HG02798 (cell line): Measurements from ENCODE around the gene MRPL28.
"Not testable (repeated sequence)": the region's sequence is repeated elsewhere in the genome, so short reads cannot be mapped to it uniquely, and the experiment has no call there.

Experiments used
- ATAC-seq: cut with Tn5 transposase; IDR thresholded peaks from one replicate; pipeline ENCODE4 v1.9.1; 2021; ENCODE audit warnings: mild to moderate bottlenecking; ENCODE audit not compliant: unreplicated experiment, poor library complexity

MRPL28 gene

DNA sequence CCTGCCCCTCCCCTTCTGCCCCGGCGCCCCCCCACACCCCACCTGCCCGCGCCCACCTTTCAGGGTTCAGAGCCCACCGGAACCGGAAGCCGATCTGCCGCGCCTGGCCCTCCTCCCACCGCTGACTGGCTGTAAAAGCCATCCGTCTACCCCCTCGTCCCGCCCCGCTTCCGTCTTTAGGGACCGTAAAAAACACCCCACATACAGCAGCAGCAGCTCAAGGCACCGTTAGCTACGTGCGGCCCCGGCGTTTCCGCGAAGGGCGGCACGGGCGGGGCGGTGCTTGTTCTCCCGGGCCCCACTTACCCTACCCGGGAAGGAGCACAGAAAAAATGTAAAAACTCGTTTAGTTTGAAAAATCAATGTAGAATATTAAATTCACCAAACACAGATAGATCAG lies at the start of gene MRPL28:
TSS of gene MRPL28 (minus strand) at position 96 of the 400 bp plus-strand sequence. CDS start 320 bp downstream, outside the sequence.
- peak; percentile 87 for ATAC-seq

- not testable (repeated sequence) for ATAC-seq
Measured at GRCh38 chr16:415170-415498, 44.8 kb upstream of the MRPL28 start.

DNA sequence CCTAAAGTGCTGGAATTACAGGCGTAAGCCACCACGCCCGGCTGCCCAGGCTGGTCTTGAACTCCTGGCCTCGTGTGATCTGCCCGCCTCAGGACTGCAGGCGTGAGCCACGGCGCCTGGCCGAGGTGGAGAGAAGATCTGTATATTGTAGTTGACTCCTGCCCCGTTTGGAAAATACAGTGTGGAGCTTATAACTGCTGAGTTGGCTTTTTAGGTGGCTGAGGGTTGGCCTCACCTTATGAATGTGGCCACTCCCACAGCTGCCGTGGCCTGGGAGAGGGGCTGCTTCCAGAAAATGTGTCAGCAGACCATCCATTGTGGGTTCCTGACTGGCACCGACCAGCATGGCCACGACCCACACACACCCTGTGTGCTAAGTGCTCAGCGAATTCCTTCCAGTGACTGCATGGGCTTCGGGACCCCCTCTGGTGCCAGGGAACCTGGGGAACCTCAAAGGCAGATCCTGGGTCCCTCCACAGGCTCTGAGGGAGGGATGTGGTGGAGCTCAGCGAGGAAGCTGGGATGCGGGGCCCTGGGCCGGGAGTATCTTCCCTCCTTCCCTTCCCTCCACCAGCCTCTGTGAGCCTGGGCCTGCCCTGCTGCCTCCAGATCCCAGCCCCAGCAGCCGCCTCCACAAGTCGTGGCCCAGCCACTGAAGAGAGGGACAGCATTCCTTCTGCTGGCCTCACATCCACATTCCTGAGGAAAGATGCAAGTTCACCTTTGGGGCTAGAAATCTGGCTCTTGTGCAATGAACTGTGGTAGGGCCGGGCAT lies 44.2 kb upstream of the MRPL28 start:
- ATAC-seq: no peak

DNA sequence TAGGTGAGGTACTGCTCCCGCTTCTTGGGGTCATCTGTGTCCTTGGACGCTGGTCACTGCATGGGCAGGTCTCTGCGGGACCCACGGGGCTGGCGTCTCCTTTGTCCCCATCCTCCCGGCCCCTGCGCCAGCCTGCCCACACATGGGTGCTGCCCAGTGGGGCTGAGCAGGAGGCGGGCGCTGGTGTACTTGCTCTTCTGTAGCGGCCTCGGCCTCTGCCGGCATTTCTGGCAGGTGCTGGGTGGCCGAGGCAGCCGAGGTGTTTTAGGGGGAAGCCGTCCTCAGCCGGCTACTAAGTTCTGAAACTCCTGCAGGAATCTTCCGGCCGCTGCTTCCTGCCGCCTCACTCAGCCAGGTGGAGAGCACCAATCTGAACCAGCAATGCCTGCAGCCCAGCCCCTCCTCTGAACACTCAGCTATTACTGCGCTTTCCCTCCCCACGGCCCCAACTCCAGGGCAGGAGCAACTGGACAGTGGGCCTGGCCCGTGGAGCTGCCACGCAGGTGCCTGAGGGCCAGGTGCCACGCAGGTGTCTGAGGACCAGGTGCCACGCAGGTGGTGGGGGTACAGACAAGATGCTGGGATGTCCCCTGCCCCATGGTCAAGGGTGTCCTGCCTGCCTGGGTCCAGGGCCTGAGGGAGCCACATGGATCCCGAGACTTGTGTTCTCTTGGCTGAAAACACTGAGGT lies 41.4 kb upstream of the MRPL28 start:
- no peak for ATAC-seq

DNA sequence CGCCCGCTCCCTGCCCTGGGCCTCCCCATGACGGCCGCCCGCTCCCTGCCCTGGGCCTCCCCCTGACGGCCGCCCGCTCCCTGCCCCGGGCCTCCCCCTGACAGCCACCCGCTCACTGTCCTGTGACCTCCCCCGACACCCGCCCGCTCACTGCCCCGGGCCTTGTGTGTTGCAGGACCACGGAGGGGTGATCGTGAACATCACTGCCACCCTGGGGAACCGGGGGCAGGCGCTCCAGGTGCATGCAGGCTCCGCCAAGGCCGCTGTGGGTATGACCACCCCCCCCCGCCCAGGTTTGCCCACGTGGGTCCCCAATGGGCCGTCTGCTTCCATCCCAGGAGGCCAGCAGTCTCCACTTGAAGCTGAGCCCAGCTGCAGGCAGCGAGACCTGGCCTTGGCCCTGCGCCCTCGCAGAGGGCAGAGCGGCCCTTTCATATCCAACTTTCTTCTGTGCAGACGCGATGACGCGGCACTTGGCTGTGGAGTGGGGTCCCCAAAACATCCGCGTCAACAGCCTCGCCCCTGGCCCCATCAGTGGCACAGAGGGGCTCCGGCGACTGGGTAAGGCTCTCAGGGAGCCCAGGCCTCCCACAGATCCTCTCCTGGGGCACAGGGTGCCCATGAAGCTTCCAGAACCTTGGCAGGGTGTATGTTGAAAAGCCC lies 40.3 kb upstream of the MRPL28 start:
- no peak for ATAC-seq

- no peak for ATAC-seq
Measured at GRCh38 chr16:407253-407652, 36.9 kb upstream of the MRPL28 start.

DNA sequence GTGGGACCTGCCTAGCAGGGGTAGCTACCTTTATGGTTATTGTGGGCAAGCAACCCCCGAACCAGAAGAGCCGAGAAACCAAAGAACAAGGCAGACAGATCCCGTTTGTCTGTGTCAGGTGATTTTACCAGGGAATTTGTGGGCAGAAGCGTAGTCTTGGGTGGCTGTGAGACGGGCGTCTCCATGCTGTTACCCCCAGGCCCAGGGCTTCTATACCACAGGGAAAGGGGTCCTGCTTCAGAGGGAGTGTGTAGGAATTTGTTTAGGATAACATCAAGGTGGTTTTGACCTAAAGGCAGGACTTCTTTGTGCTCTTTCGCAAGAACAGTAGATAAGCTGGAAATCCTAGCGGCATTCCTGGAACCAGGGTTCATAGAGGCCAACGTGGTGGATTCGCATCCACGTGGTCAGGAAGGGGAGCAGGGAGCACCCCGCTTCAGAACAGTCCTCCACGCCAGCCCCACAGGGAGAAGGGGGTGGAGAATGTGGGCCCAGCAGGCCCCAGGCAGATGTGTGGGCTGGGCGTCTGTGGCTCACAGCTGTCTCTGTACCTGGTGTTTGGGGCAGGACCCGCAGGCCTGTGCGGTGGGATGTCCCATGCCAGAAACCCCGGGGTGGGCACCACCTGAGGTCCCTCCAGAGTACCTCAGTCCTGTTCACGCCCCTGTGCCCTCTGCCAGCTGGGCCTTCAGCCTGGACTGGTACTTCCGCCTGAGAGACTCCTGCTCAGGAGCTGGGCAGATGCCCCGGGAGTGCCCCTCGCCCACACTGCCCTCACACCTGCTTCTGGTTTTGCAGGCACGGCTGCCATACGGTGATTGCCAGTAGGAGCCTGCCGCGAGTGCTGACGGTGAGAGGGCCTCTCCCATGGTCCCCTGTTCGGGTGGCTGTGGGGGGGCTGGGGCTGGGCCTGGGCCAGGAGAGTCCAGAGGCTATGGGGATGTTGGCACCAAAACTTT lies 35.5 kb upstream of the MRPL28 start:
- no peak for ATAC-seq

DNA sequence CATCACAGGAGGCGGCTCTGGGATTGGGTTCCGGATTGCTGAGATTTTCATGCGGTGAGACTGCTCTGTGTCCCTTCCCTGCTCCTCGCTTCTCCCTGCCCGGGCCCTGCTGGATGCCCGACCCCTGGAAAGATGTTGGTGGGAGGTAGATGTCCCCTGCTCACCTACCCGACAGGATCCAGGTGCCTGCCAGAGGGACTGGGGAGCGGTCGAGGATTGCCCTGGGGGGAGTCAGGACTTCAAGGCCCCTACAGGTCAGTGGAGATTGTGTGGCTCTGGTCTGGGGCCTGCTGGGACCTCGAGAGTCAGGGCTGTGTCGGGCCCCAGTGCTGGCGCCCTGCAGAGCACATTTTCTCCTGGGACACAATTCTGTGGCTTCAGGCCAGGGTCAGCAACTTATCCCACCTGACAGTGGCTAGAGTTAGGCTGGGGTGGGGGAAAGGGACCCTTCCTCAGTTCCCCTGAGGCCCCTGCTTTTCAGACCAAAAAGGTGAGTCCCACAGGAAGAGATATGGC lies 34.7 kb upstream of the MRPL28 start:
- ATAC-seq: no peak

DNA sequence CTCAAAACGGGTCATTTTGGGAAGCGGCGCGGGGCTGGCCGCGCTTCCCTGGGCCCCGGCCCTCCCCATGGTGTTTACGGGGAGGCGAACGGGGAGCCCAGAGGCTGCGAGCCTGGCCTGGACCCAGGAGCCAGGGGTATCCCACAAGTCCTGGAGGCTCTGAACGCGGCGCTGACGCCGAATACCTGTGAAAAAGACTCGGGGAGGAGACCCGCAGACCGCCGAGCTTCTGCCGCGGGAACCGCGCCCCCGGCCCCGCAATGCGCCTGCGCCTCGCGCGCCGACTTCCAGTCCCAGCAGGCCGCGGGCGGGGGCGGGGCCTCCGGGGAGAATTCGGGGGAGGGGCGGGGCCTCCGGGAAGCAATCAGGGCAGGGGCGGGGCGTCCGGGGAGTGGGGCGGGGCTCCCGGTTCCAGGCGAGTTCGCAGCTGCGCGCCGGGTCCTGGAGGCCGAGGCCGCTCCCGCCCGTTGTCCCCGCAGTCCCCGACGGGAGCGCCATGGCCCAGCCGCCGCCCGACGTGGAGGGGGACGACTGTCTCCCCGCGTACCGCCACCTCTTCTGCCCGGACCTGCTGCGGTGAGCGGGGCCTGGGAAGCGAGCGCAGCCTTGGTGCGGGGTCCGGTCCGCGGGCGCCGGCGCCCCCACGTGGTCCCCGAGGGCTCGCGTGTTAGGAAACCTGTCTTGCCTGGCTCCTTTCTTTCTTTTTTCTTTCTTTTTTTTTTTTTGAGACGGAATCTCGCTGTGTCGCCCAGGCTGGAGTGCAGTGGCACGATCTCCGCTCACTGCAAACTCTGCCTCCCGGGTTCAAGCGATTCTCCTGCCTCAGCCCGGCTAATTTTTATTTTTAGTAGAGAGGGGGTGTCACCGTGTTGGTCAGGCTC lies 31.4 kb upstream of the MRPL28 start, which contains the start of gene DECR2:
TSS of gene DECR2 (plus strand) at position 418 of the 881 bp plus-strand sequence. CDS start at position 497, 79 bp downstream.
- peak; percentile 70 for ATAC-seq

DNA sequence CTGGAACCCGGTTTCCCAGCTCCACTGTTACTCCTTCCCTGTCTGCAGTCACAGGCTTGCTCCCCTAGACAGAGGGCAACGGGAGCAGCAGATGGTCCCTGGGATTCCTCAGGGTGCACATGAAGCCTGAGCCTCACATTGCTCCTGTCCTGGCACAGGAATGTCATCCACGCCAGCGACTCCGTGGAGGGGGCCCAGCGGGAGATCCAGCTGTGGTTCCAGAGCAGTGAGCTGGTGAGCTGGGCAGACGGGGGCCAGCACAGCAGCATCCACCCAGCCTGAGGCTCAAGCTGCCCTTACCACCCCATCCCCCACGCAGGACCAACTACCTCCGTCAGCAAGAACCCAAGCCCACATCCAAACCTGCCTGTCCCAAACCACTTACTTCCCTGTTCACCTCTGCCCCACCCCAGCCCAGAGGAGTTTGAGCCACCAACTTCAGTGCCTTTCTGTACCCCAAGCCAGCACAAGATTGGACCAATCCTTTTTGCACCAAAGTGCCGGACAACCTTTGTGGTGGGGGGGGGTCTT lies 29.8 kb upstream of the MRPL28 start:
- ATAC-seq: no peak

DNA sequence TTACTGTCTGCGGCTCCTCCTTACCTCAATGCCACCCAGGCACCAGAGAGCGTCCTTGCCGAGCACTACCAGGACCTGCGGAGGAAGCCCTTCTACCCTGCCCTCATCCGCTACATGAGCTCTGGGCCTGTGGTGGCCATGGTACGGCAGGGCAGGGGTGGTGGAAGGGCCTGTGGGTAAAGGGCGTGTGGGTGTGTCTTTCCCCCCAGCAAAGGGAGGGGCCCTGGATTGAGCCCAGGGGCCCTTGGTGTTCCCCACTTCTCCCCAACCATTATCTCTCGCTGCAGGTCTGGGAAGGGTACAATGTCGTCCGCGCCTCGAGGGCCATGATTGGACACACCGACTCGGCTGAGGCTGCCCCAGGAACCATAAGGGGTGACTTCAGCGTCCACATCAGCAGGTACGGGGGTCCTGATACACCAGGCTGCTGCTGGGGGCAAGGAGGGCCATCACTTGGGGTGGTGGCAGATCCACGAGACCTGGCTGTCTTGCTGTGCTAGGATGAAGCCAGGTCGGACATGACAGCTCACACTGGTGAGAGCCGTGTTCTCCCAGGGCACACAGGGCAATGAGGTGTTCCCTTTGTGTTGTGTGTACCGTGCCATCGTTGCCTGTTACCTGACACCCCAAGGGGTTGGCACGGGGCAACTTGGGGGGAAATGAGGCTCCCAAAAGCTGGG lies 29.1 kb upstream of the MRPL28 start:
- ATAC-seq: no peak

- no peak for ATAC-seq
Measured at GRCh38 chr16:398561-399339, 28.4 kb upstream of the MRPL28 start.

DNA sequence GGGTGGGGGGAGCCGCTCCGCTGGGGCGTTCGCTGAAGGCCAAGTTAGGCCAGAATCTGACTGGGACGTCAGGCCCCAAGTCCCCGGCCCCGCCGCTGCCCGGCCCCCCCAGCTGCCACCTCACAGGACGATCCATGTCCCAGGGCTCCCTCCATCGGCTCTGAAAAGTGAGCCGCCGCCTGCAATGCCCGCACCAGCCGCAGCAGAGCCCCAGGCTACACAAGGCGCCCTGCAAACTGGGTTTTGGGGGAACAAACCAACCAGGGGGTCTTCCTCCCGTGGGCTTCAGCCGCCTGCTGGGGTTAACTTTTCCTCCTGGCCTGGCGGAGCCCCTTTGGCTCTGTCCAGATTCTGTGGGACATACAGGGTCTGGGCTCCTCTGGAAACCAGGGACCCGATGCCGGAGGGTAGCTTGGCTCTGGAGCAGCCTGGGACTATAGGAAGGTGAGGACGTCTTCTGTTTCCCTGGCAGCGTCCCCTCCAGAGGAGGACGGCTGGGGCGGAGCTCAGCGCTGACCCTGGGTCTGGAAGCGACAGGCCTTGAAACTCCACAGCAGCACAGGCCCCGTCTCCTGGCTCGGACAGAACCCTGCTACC lies 27.5 kb upstream of the MRPL28 start:
- ATAC-seq: no peak

GRCh38 chr16:397135-397661 lies 26.9 kb upstream of the MRPL28 start, which contains the start of gene NME4:
TSS of gene NME4 (plus strand) at chr16:397199. CDS start at chr16:397223, 24 bp downstream.
- ATAC-seq: no peak

DNA sequence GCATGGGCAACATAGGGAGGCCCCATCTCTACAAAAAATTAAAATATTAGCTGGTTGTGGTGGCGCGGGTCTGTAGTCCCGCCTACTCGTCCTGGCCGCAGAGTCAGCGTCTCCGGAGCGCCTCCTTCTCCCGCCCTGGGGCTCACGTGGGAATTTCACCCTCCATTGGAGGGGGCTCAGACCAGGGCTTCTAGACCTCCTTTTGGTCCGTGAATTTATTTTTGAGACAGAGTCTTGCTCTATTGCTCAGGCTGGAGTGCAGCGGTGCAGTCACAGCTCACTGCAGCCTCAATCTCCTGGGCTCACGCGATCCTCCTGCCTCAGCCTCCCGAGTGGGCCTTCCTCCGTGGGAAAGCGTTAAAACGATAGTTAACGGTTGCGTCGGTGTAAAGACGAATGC lies 26.3 kb upstream of the MRPL28 start:
- no peak for ATAC-seq

- ATAC-seq: no peak
Measured at GRCh38 chr16:396199-396598, 25.9 kb upstream of the MRPL28 start.
